Activated B cell treated with CpG ODN at 0.5 μM for 24 hours (primary cell): ENCODE results near the gene LEKR1. TPM values are rescaled to one million over a fixed set of nuclear protein-coding genes. Genes with fewer than 3 reads are reported as not detected.

Source experiments
- ATAC-seq: fragments of 200-7000 bp; cut with Tn5 transposase; one replicate; pipeline ENCODE4 v1.10.0; 2021; ENCODE audit warnings: low read depth, mild to moderate bottlenecking, moderate library complexity
- CTCF ChIA-PET: fragments of 350-600 bp; sonication (Branson Sonifier 250); formaldehyde crosslinking; loops from one replicate; lab custom pipeline; 2021; ENCODE audit warnings: antibody characterized with exemption; lab: Charles Lee
- POLR2A ChIA-PET: fragments of 350-600 bp; sonication (Branson Sonifier 250); formaldehyde crosslinking; loops from one replicate; lab custom pipeline; 2021; ENCODE audit warnings: antibody characterized with exemption; lab: Charles Lee
- DNase-seq: peaks from one replicate; pipeline ENCODE4 v3.0.0; 2022
- H3K27ac Mint-ChIP-seq: one replicate; pipeline ENCODE4 v1.8.0; 2020; ENCODE audit warnings: mixed read lengths
- H3K27me3 Mint-ChIP-seq: one replicate; pipeline ENCODE4 v1.8.0; 2021; ENCODE audit warnings: mixed read lengths
- H3K36me3 Mint-ChIP-seq: one replicate; pipeline ENCODE4 v1.8.0; 2021; ENCODE audit warnings: low read depth, mixed read lengths
- H3K4me1 Mint-ChIP-seq: one replicate; pipeline ENCODE4 v1.8.0; 2021; ENCODE audit warnings: mixed read lengths
- H3K4me3 Mint-ChIP-seq: one replicate; pipeline ENCODE4 v1.8.0; 2020; ENCODE audit warnings: mild to moderate bottlenecking, mixed read lengths
- H3K9me3 Mint-ChIP-seq: one replicate; pipeline ENCODE4 v1.8.0; 2020; ENCODE audit warnings: mixed read lengths
- CTCF ChIP-seq: fragments of 200-600 bp; IDR thresholded peaks from one replicate; pipeline ENCODE4 v1.8.0; 2022; ENCODE audit warnings: antibody characterized with exemption, mild to moderate bottlenecking
- intact Hi-C: fragments of 100-400 bp; cut with micrococcal nuclease; formaldehyde crosslinking; loops from one replicate; pipeline ENCODE4 v1.15.1; 2024
- total RNA-seq: library from RNA; stranded (reverse); gene quantifications from 2 replicates; pipeline ENCODE4 v1.2.3, GENCODE V29; 2022

LEKR1 gene
- total RNA-seq, 1 donor from 2014 or later: 2.8 TPM

- intact Hi-C loops: loop anchor here (1.0 to 10.0 kb wide), 14 partner anchors 14 to 1234 kb away; partner anchors contain the start of genes CCNL1, LEKR1, SLC33A1 and SSR3
- Mint-ChIP-seq H3K4me3 (peak overlapping the region; percentile 90), H3K36me3 (no peaks in the 10 kb centered on the region), H3K27ac (peak overlapping the region; percentile 90), H3K4me1 (peaks cover 26% of the 10 kb centered on the region), H3K27me3 (peaks cover 1% of the 10 kb centered on the region), H3K9me3 (no peaks in the 10 kb centered on the region)
- no peak for TF ChIP-seq CTCF
- DNase-seq (peak; percentile 92), ATAC-seq (peak; percentile 92)
- CTCF ChIA-PET: interaction anchor here (0.6 to 3.2 kb wide), 13 partner anchors 11 to 534 kb away, joined by 3 to 29 read pairs (median 5); partner anchors contain the start of gene SSR3
- POLR2A ChIA-PET: interaction anchor here (0.6 to 4.0 kb wide), 26 partner anchors 10 to 604 kb away, joined by 3 to 70 read pairs (median 6); partner anchors contain the start of genes CCNL1, SSR3 and TIPARP
Measured at GRCh38 chr3:157088601-157089454, 262.7 kb downstream of the LEKR1 start.

GRCh38 chr3:157089455-157090221 lies 263.5 kb downstream of the LEKR1 start:
- POLR2A ChIA-PET: interaction anchor here (0.6 to 4.0 kb wide), 27 partner anchors 9 to 605 kb away, joined by 3 to 70 read pairs (median 6); partner anchors contain the start of genes CCNL1, SSR3 and TIPARP
- Mint-ChIP-seq H3K4me3 (peak overlapping the region; percentile 90), H3K27me3 (peaks cover 1% of the 10 kb centered on the region), H3K9me3 (no peaks in the 10 kb centered on the region), H3K4me1 (peaks cover 26% of the 10 kb centered on the region), H3K27ac (peak overlapping the region; percentile 90), H3K36me3 (no peaks in the 10 kb centered on the region)
- intact Hi-C loops: loop anchor here (1.0 to 10.0 kb wide), 14 partner anchors 14 to 1235 kb away; partner anchors contain the start of genes CCNL1, LEKR1, SLC33A1 and SSR3
- DNase-seq (peak; percentile 20), ATAC-seq (peak; percentile 32)
- CTCF ChIA-PET: interaction anchor here (0.6 to 3.2 kb wide), 12 partner anchors 10 to 534 kb away, joined by 3 to 29 read pairs (median 5); partner anchors contain the start of gene SSR3
- TF ChIP-seq CTCF: no peak

- POLR2A ChIA-PET: interaction anchor here (3.6 kb wide), 1 partner anchor 69 kb away, joined by 47 read pairs; the partner anchor contains the start of gene CCNL1
- H3K4me3 Mint-ChIP-seq: no peak overlapping the region
Measured at GRCh38 chr3:157091083-157091833, 265.1 kb downstream of the LEKR1 start.

GRCh38 chr3:157092230-157092629 lies 266.1 kb downstream of the LEKR1 start:
- CTCF ChIA-PET: no interaction called here
- H3K27ac Mint-ChIP-seq: no peak overlapping the region
- intact Hi-C loops: no loop called here

More at GRCh38 chr3:157091083-157091833, 265.1 kb downstream of the LEKR1 start:
- CTCF ChIA-PET: interaction anchor here (1.0 kb wide), 1 partner anchor 46 kb away, joined by 5 read pairs; no protein-coding TSS in a partner anchor
- DNase-seq (no peak), ATAC-seq (no peak)
- H3K27me3 Mint-ChIP-seq: peaks cover 1% of the 10 kb centered on the region
- no peaks in the 10 kb centered on the region for H3K9me3 Mint-ChIP-seq
- intact Hi-C loops: no loop called here
- peaks cover 26% of the 10 kb centered on the region for H3K4me1 Mint-ChIP-seq
- no peak for TF ChIP-seq CTCF
- no peak overlapping the region for H3K27ac Mint-ChIP-seq
- H3K36me3 Mint-ChIP-seq: no peaks in the 10 kb centered on the region

More at GRCh38 chr3:157092230-157092629, 266.1 kb downstream of the LEKR1 start:
- Mint-ChIP-seq H3K27me3 (peaks cover 1% of the 10 kb centered on the region), H3K4me3 (no peak overlapping the region), H3K4me1 (peaks cover 26% of the 10 kb centered on the region), H3K9me3 (no peaks in the 10 kb centered on the region), H3K36me3 (no peaks in the 10 kb centered on the region)
- no peak for DNase-seq
- TF ChIP-seq CTCF: no peak
- POLR2A ChIA-PET: interaction anchor here (0.6 to 1.0 kb wide), 2 partner anchors 11 to 389 kb away, joined by 3 to 6 read pairs; no protein-coding TSS in a partner anchor
- no peak for ATAC-seq
